Measurements from ENCODE around the gene RAB3A.

RAB3A gene

DNA sequence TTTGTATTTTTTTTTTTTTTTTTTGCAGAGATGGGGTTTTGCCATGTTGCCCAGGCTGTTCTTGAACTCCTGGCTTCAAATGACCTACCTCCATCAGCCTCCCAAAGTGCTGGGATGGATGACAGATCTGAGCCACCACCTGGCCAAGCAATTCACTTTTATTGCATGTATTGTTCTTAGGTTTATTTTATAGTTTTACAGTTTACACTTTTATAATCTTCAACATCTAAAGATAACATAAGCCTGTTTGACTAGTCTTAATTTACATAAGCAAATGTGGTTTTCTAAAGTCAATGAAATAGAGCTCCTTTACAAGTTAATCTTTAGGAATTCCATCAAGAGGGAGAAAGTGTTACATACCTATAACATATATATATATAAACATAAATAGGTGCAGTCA lies 20.3 kb downstream of the RAB3A start:
- DNase-seq (ENCODE audit: low spot score), result no peak
- TF ChIP-seq, protein P1, sequence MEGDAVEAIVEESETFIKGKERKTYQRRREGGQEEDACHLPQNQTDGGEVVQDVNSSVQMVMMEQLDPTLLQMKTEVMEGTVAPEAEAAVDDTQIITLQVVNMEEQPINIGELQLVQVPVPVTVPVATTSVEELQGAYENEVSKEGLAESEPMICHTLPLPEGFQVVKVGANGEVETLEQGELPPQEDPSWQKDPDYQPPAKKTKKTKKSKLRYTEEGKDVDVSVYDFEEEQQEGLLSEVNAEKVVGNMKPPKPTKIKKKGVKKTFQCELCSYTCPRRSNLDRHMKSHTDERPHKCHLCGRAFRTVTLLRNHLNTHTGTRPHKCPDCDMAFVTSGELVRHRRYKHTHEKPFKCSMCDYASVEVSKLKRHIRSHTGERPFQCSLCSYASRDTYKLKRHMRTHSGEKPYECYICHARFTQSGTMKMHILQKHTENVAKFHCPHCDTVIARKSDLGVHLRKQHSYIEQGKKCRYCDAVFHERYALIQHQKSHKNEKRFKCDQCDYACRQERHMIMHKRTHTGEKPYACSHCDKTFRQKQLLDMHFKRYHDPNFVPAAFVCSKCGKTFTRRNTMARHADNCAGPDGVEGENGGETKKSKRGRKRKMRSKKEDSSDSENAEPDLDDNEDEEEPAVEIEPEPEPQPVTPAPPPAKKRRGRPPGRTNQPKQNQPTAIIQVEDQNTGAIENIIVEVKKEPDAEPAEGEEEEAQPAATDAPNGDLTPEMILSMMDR (IDR thresholded peaks at IDR 0.05; ENCODE audit: extremely low read depth, missing control alignments), result no peak

DNA sequence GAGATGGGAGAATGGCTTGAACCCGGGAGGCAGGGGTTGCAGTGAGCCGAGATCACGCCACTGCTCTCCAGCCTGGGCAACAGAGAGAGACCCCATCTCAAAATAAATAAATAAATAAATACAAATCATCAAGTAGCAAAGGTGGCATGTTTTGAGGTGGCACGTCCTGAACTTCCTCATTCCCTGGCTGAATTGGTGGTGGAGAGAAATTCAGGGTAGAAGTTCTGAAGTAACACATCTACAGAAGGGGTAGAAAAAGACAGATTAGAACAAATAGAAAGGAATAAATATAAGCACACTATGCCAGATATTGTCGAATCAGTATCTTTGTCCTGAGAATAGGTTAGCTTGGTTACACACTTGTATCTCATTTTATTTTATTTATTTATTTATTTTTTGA lies 23.9 kb downstream of the RAB3A start:
- DNase-seq (ENCODE audit: low spot score), result no peak
- TF ChIP-seq, protein P1 (IDR thresholded peaks at IDR 0.05; ENCODE audit: extremely low read depth, missing control alignments), result no peak

DNA sequence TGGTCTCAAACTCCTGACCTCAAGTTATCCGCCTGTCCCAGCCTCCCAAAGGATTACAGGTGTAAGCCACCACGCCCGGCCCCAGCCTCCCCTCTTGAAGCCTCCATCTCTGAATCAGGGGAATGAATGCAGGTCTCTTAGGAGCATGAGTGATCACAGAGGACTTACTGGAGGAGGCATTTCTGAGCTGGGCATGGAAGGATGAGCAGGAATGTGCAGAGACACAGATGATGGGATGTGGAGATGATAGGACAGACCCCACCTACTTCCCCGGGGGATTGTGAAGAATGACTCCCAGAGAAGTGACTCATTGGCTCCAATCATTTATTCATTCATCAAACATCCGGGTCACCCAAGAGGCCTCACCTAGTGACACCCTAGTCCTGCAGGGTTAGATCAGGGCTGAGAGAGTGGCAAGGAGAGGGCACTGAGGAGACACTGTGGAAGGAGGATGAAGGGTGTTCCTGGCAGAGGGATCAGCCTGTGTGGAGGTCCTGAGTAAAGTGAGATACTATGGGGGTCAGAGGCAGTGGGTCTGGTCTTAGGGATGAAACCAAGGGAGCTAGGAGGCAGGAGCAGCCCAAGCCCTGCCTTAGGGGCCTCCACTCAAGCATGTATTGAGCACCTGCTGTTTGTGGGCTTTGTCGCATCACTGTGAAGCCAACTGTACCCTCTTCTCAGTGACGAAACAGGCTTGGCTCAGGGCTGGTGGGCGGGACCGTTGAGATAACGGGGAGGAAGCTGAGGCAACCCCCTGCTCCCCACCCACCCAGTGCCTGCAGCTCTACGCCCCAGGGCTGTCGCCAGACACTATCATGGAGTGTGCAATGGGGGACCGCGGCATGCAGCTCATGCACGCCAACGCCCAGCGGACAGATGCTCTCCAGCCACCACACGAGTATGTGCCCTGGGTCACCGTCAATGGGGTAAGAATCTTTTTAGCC lies 27.2 kb downstream of the RAB3A start:
- no peak for DNase-seq (ENCODE audit: low spot score)
- TF ChIP-seq, protein P1 (IDR thresholded peaks at IDR 0.05; ENCODE audit: extremely low read depth, missing control alignments), result no peak

DNA sequence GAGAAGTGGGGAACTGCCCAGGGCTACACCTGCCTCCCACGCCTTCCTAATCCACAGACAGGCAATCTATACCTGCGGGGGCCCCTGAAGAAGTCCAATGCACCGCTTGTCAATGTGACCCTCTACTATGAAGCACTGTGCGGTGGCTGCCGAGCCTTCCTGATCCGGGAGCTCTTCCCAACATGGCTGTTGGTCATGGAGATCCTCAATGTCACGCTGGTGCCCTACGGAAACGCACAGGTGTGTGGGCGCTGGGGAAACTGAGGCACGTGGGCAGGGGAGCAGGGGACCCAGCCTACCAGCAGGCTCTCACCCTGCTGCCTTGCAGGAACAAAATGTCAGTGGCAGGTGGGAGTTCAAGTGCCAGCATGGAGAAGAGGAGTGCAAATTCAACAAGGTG lies 28.9 kb downstream of the RAB3A start:
- TF ChIP-seq, protein P1 (IDR thresholded peaks at IDR 0.05; ENCODE audit: extremely low read depth, missing control alignments), result no peak
- no peak for DNase-seq (ENCODE audit: low spot score)

DNA sequence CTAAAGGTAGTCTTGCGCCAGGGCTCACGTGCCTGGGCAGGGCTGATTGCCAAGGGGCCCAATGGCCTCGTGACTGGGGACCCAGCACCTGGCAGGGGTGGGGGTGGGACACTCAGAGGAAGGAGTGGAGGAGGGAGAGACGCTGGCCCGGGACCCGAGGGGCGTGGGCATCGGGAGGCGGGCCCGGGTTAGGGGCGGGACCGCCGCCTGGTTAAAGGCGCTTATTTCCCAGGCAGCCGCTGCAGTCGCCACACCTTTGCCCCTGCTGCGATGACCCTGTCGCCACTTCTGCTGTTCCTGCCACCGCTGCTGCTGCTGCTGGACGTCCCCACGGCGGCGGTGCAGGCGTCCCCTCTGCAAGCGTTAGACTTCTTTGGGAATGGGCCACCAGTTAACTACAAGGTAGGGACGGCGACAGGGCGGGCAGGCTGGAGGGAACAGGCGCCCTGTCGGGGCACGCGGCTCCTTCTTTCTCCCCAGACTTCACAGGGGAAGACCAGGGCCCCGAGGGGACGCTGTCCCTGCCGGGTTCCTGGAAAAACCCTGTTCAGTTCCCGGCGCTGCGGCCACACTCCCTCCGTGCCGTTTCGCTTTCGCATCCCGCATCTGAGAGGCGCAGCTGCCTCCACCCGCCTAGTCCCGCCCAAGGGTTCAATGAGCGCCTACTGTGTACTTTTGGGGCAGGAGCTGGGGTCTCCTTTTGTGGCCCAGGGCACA lies 30.1 kb downstream of the RAB3A start, which contains the start of gene IFI30:
Gene IFI30, plus strand, starts transcription at position 242 of the 717 bp plus-strand sequence. Its CDS starts 29 bp downstream, at position 271.
- TF ChIP-seq, protein P1 (IDR thresholded peaks at IDR 0.05; ENCODE audit: extremely low read depth, missing control alignments), result no peak
- DNase-seq (ENCODE audit: low spot score), result peak; percentile 86

GRCh38 chr19:18173054-18173571 lies 30.7 kb downstream of the RAB3A start:
- TF ChIP-seq, protein P1 (IDR thresholded peaks at IDR 0.05; ENCODE audit: extremely low read depth, missing control alignments), result no peak
- DNase-seq (ENCODE audit: low spot score), result peak; percentile 39
